ENCODE data around the gene KLK3.

DNA sequence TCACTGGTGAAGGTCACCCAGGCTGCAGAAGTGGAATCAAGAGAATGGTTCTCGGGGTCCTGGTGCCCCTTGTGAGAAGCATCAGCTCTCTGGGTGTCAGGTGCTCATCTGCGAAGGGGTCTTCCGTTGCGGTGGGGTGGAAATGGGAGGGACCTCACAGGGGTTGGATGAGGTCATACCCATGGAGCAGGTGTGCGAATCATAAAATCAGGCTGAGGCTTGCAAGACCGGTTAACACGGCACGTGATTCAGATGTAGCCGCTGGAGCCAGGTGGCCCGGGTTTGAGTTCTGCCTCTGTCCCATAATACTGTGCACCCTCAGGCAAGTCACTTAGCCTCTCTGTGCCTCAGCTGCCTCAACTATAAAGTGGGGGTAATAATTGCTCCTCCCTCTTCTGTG lies 17.4 kb upstream of the KLK3 start:
- TF ChIP-seq SUZ12 (IDR thresholded peaks at IDR 0.05; ENCODE audit: extremely low read depth, insufficient read depth, insufficient read length) (no peak), YY1 (IDR thresholded peaks at IDR 0.05; ENCODE audit: insufficient read depth, insufficient read length) (no peak)

Data from NT2/D1 (cell line).